ENCODE measurements around the gene KCTD10. TPM values are rescaled to one million over a fixed set of nuclear protein-coding genes. Genes with fewer than 3 reads are reported as not detected.

Gene KCTD10
- polyA plus RNA-seq, 3 donors, result 18.1 to 21.0 (median 20.0) TPM

DNA sequence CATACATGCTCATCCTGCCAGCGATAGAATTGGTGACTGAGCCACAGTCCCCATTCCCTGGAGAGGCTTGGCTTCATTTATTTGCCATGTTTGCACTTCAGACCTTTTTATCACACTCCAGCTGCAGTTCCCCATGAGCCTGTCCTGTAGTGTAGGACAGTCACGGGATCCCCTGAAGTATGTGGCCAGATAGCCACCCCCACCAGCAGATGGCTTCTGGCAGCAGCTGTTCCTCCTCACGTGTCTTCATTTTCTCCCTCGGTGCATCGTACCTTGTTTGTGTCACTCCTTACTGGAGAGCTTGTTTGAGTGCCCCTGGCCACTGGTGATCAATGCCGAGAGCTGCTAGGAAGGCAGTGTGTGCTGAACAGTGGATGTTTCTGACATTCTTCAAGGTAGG lies 40.5 kb upstream of the KCTD10 start:
- peaks cover 85 to 97% of the 10 kb centered on the region in 2 donors for H3K36me3 Mint-ChIP-seq
- H3K4me1 Mint-ChIP-seq, result no peaks in the 10 kb centered on the region
- WGBS (ENCODE audit: insufficient coverage), result 94% methylated on average over 6 of the region's 6 CpGs
- H3K4me3 ChIP-seq (replicated peaks in 1 of 3; ENCODE audit: low read depth in 2 of 3, low read length in 3 of 3), result no peak overlapping the region
- no peaks in the 10 kb centered on the region for H3K9me3 Mint-ChIP-seq
- no peak for DNase-seq
- H3K4me2 ChIP-seq (replicated peaks; ENCODE audit: extremely low read depth, low read length, poor library complexity, severe bottlenecking), result no peak overlapping the region
- H3K4me1 ChIP-seq (ENCODE audit: control insufficient read depth in 1 of 2, insufficient read depth in 2 of 2, low read length in 2 of 2), result no peaks in the 10 kb centered on the region
- H3K27me3 Mint-ChIP-seq (ENCODE audit: low read depth in 3 of 3), result no peaks in the 10 kb centered on the region
- H3K27ac Mint-ChIP-seq, result no peak overlapping the region
- intact Hi-C loops (cut with micrococcal nuclease), result loop anchor here (1.0 to 2.0 kb wide), 2 partner anchors 257 to 258 kb away; no protein-coding TSS in a partner anchor
- no peaks in the 10 kb centered on the region for H3K79me2 ChIP-seq (ENCODE audit: insufficient read depth, low read length)
- TF ChIP-seq, protein P1, sequence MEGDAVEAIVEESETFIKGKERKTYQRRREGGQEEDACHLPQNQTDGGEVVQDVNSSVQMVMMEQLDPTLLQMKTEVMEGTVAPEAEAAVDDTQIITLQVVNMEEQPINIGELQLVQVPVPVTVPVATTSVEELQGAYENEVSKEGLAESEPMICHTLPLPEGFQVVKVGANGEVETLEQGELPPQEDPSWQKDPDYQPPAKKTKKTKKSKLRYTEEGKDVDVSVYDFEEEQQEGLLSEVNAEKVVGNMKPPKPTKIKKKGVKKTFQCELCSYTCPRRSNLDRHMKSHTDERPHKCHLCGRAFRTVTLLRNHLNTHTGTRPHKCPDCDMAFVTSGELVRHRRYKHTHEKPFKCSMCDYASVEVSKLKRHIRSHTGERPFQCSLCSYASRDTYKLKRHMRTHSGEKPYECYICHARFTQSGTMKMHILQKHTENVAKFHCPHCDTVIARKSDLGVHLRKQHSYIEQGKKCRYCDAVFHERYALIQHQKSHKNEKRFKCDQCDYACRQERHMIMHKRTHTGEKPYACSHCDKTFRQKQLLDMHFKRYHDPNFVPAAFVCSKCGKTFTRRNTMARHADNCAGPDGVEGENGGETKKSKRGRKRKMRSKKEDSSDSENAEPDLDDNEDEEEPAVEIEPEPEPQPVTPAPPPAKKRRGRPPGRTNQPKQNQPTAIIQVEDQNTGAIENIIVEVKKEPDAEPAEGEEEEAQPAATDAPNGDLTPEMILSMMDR (IDR thresholded peaks at IDR 0.05), result no peak
- H3K9me3 ChIP-seq (replicated peaks in 1 of 2; ENCODE audit: control insufficient read depth in 1 of 2, insufficient read depth in 1 of 2, low read length in 2 of 2), result no peaks in the 10 kb centered on the region
- H3K27ac ChIP-seq (ENCODE audit: low read depth in 1 of 2, low read length in 2 of 2), result no peak overlapping the region
- H3K36me3 ChIP-seq (replicated peaks in 1 of 2; ENCODE audit: control insufficient read depth in 1 of 2, insufficient read depth in 2 of 2, low read length in 2 of 2), result peaks cover 79 to 98% of the 10 kb centered on the region in 2 donors
- no peaks in the 10 kb centered on the region for H3K27me3 ChIP-seq (ENCODE audit: control insufficient read depth in 2 of 2, insufficient read depth in 2 of 2, low read length in 2 of 2)
- no peak overlapping the region for H3K9ac ChIP-seq (ENCODE audit: insufficient read depth, low read length, poor library complexity, severe bottlenecking)
- H4K20me1 ChIP-seq (ENCODE audit: insufficient read depth, low read length), result no peaks in the 10 kb centered on the region
- no peak overlapping the region for H3K4me3 Mint-ChIP-seq
- no peak overlapping the region for H2AFZ ChIP-seq (ENCODE audit: insufficient read depth, low read depth, low read length, poor library complexity, severe bottlenecking)

DNA sequence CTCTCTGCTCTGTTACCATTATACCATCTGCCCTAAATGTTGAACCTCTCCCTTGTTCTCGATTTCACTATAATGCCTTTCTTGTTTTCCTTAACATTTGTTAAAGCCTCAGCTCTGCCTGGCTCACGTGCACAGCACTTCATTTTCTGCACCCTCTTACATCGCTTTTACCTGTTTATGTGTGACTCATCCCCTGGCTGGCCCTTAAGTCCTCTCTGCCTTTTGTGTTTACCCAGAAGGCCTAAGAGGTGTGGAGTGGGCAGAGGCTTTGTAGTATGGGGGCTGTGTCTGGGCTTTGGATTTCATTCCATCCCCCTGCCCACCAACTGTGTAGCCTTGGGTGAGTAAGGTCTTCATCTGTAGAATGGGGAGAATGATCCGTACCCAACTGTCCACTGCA lies 36.9 kb upstream of the KCTD10 start:
- no peaks in the 10 kb centered on the region for H3K27me3 ChIP-seq (ENCODE audit: control insufficient read depth in 2 of 2, insufficient read depth in 2 of 2, low read length in 2 of 2)
- no peak overlapping the region for H3K27ac Mint-ChIP-seq

More for the DNA sequence above, 36.9 kb upstream of the KCTD10 start:
- Histone ChIP-seq H3K9ac (ENCODE audit: insufficient read depth, low read length, poor library complexity, severe bottlenecking) (no peak overlapping the region), H4K20me1 (ENCODE audit: insufficient read depth, low read length) (no peaks in the 10 kb centered on the region), H3K9me3 (replicated peaks in 1 of 2; ENCODE audit: control insufficient read depth in 1 of 2, insufficient read depth in 1 of 2, low read length in 2 of 2) (no peaks in the 10 kb centered on the region), H3K4me1 (ENCODE audit: control insufficient read depth in 1 of 2, insufficient read depth in 2 of 2, low read length in 2 of 2) (no peaks in the 10 kb centered on the region), H3K79me2 (ENCODE audit: insufficient read depth, low read length) (no peaks in the 10 kb centered on the region), H3K27ac (ENCODE audit: low read depth in 1 of 2, low read length in 2 of 2) (no peak overlapping the region), H3K4me3 (replicated peaks in 1 of 3; ENCODE audit: low read depth in 2 of 3, low read length in 3 of 3) (no peak overlapping the region), H3K36me3 (replicated peaks in 1 of 2; ENCODE audit: control insufficient read depth in 1 of 2, insufficient read depth in 2 of 2, low read length in 2 of 2) (peaks cover 86 to 98% of the 10 kb centered on the region in 2 donors), H2AFZ (ENCODE audit: insufficient read depth, low read depth, low read length, poor library complexity, severe bottlenecking) (no peak overlapping the region), H3K4me2 (replicated peaks; ENCODE audit: extremely low read depth, low read length, poor library complexity, severe bottlenecking) (no peak overlapping the region)
- no peaks in the 10 kb centered on the region for H3K27me3 Mint-ChIP-seq (ENCODE audit: low read depth in 3 of 3)
- no peak for DNase-seq
- no peak overlapping the region for H3K4me3 Mint-ChIP-seq
- H3K4me1 Mint-ChIP-seq, result no peaks in the 10 kb centered on the region
- intact Hi-C loops (cut with micrococcal nuclease), result no loop called here
- 100% methylated on average over 2 of the region's 4 CpGs for WGBS (ENCODE audit: insufficient coverage)
- TF ChIP-seq, protein P1 (IDR thresholded peaks at IDR 0.05), result no peak
- peaks cover 84 to 97% of the 10 kb centered on the region in 2 donors for H3K36me3 Mint-ChIP-seq
- no peaks in the 10 kb centered on the region for H3K9me3 Mint-ChIP-seq
